Nephron (organoid): ENCODE measurements around the gene CHN2.
"Not testable (repeated sequence)": the region's sequence is repeated elsewhere in the genome, so short reads cannot be mapped to it uniquely, and the experiment has no call there.

ENCODE experiments used
- H3K27ac Mint-ChIP-seq, 3 experiments: 2 replicates each; pipeline ENCODE4 v1.8.0; 2020; ENCODE audit warnings: mixed read lengths in 3 of 3, mild to moderate bottlenecking in 2 of 3, moderate library complexity in 1 of 3
- H3K27me3 Mint-ChIP-seq: 2 replicates; pipeline ENCODE4 v1.8.0; 2021; ENCODE audit warnings: low read depth, mild to moderate bottlenecking, moderate library complexity, mixed read lengths
- H3K36me3 Mint-ChIP-seq: 2 replicates; pipeline ENCODE4 v1.8.0; 2020; ENCODE audit warnings: low read depth, mixed read lengths
- H3K4me1 Mint-ChIP-seq: 2 replicates; pipeline ENCODE4 v1.8.0; 2020; ENCODE audit warnings: mixed read lengths
- H3K4me3 Mint-ChIP-seq, 3 experiments: 2 replicates each; pipeline ENCODE4 v1.8.0; 2020; ENCODE audit warnings: mild to moderate bottlenecking in 3 of 3, mixed read lengths in 3 of 3, moderate library complexity in 2 of 3
- H3K9me3 Mint-ChIP-seq: 2 replicates; pipeline ENCODE4 v1.8.0; 2020; ENCODE audit warnings: mixed read lengths
- TF ChIP-seq, protein P1 (sequence below), 3 experiments: fragments of 200-600 bp; sonication (generic); IDR thresholded peaks; one replicate each; pipeline ENCODE4 v1.5.0; 2021; ENCODE audit warnings: antibody characterized with exemption in 3 of 3; ENCODE audit not compliant: unreplicated experiment in 3 of 3

CHN2 gene

DNA sequence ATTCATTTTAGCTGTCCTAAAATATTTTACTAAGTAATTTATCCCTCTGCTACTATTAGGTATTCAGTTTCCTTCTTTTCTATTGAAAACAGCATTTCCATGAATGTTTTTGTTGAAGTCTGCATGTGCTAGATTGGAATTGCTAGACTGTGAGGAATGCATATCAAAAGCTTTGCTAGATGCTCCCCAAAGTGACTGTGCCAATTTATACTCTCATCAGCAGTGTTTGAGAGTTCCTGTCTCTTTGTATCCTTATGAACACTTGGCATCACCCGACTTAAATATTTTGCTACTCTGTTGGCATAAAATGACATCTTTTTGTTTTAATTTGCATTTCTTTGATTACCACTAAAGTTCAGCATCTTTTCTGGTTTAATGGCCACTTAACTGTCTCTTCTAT lies 324.0 kb downstream of the CHN2 start:
- Mint-ChIP-seq H3K9me3 (peaks cover 15% of the 10 kb centered on the region), H3K27ac (no peak overlapping the region), H3K4me1 (no peaks in the 10 kb centered on the region), H3K4me3 (no peak overlapping the region), H3K27me3 (no peaks in the 10 kb centered on the region), H3K36me3 (peaks cover 4% of the 10 kb centered on the region)
- TF ChIP-seq, protein P1, sequence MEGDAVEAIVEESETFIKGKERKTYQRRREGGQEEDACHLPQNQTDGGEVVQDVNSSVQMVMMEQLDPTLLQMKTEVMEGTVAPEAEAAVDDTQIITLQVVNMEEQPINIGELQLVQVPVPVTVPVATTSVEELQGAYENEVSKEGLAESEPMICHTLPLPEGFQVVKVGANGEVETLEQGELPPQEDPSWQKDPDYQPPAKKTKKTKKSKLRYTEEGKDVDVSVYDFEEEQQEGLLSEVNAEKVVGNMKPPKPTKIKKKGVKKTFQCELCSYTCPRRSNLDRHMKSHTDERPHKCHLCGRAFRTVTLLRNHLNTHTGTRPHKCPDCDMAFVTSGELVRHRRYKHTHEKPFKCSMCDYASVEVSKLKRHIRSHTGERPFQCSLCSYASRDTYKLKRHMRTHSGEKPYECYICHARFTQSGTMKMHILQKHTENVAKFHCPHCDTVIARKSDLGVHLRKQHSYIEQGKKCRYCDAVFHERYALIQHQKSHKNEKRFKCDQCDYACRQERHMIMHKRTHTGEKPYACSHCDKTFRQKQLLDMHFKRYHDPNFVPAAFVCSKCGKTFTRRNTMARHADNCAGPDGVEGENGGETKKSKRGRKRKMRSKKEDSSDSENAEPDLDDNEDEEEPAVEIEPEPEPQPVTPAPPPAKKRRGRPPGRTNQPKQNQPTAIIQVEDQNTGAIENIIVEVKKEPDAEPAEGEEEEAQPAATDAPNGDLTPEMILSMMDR (IDR thresholded peaks at IDR 0.05; ENCODE audit: unreplicated experiment in 3 of 3), result no peak

DNA sequence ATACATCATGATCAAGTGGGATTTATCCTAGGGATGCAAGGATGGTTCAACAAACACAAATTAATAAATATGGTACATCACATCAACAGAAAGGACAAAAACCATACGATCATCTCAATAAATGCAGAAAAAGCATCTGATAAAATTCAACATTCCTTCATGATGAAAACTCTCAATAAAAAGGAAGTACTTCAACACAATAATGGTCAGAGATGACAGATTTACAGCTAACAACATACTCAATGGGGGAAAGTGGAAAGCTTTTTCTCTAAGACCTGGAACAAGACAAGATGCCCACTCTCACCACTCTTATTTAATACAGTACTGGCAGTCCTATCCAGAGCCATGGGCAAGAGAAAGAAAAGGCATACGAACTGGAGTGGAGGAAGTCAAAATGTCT lies 329.2 kb downstream of the CHN2 start:
- no peaks in the 10 kb centered on the region for H3K4me1 Mint-ChIP-seq
- H3K27ac Mint-ChIP-seq, result no peak overlapping the region
- no peaks in the 10 kb centered on the region for H3K36me3 Mint-ChIP-seq
- H3K9me3 Mint-ChIP-seq, result peaks cover 17% of the 10 kb centered on the region
- no peaks in the 10 kb centered on the region for H3K27me3 Mint-ChIP-seq
- TF ChIP-seq, protein P1 (IDR thresholded peaks at IDR 0.05; ENCODE audit: unreplicated experiment in 3 of 3), result no peak
- no peak overlapping the region for H3K4me3 Mint-ChIP-seq

DNA sequence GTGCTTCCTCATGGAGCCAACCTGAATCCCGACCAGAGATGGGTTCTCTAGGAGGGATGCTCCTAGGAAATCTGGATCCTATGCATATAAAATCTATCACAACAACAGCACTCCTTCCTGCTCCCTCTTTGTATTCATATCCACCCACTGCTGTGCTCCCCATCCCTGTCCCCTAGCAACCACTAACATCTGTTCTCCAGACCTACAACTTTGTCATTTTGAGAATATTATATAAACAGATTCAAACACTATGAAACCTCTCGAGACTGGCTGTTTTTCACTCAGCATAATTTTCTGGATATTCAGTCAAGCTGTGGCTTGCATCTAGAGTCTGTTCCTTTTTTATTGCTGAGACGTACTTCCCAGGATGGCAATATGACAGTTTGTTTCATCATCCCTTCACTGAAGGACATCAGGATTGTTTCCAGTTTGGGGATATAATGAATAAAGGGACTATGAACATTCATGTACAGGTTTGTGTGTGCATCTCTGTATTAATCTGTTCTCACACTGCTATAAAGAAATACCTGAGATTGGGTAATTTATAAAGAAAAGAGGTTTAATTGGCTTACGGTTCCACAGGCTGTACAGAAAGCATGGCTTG lies 333.0 kb downstream of the CHN2 start:
- Mint-ChIP-seq H3K4me1 (no peaks in the 10 kb centered on the region), H3K9me3 (peaks cover 34% of the 10 kb centered on the region), H3K27ac (no peak overlapping the region), H3K4me3 (no peak overlapping the region), H3K36me3 (no peaks in the 10 kb centered on the region), H3K27me3 (peaks cover under 1% of the 10 kb centered on the region)
- TF ChIP-seq, protein P1 (IDR thresholded peaks at IDR 0.05; ENCODE audit: unreplicated experiment in 3 of 3), result no peak

DNA sequence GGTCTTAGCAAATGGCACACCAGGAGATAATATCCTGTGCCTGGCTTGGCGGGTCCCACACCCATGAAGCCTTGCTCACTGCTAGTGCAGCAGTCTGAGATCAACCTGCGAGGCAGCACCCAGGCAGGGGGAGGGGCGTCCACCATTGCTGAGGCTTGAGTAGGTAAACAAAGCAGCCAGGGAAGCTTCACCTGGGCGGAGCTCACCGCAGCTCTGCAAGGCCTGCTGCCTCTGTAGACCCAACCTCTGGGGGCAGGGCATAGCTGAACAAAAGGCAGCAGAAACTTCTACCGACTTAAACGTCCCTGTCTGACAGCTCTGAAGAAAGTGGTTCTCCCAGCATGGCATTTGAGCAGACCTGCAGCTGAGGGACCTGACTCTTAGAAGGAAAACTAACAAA lies 334.0 kb downstream of the CHN2 start:
- not testable (repeated sequence) for H3K4me1 Mint-ChIP-seq, H3K36me3 Mint-ChIP-seq, H3K27ac Mint-ChIP-seq, H3K4me3 Mint-ChIP-seq, H3K27me3 Mint-ChIP-seq
- peaks cover 30% of the 10 kb centered on the region for H3K9me3 Mint-ChIP-seq
